NCI-H2227 treated with DMSO at 0.1 percent for 48 hours (cell line): Measurements from ENCODE around the gene OTUD3.
"Not testable (repeated sequence)": the region's sequence is repeated elsewhere in the genome, so short reads cannot be mapped to it uniquely, and the experiment has no call there.

Experiments
- DNase-seq: peaks from one replicate; lab custom pipeline; 2025; lab: John Stamatoyannopoulos, UW

The OTUD3 gene

GRCh38 chr1:19882111-19883071 is at the start of gene OTUD3:
Gene OTUD3 (plus strand): TSS chr1:19882395. CDS start chr1:19882514, 119 bp downstream.
- DNase-seq, result peak; percentile 98

DNA sequence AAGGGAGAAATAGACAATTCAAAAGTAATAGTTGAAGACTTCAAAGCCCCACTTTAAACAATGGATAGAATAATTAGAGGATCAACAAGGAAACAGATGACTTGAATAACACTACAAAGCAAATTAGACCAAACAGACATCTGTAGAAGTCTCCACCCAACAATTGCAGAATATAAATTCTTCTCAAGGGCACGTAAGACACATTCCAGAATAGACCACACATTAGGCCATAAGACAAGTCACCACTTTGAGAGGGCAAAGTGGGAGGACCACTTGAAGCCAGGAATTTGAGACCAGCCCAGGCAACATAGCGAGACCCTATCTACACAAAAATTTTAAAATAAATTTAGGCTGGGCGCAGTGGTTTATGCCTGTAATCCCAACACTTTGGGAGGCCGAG is 46.6 kb upstream of the OTUD3 start:
- DNase-seq, result no peak

- DNase-seq, result no peak
Observed at GRCh38 chr1:19837866-19838265, 44.3 kb upstream of the OTUD3 start.

- DNase-seq, result no peak
Observed at GRCh38 chr1:19840228-19840627, 42.0 kb upstream of the OTUD3 start.

DNA sequence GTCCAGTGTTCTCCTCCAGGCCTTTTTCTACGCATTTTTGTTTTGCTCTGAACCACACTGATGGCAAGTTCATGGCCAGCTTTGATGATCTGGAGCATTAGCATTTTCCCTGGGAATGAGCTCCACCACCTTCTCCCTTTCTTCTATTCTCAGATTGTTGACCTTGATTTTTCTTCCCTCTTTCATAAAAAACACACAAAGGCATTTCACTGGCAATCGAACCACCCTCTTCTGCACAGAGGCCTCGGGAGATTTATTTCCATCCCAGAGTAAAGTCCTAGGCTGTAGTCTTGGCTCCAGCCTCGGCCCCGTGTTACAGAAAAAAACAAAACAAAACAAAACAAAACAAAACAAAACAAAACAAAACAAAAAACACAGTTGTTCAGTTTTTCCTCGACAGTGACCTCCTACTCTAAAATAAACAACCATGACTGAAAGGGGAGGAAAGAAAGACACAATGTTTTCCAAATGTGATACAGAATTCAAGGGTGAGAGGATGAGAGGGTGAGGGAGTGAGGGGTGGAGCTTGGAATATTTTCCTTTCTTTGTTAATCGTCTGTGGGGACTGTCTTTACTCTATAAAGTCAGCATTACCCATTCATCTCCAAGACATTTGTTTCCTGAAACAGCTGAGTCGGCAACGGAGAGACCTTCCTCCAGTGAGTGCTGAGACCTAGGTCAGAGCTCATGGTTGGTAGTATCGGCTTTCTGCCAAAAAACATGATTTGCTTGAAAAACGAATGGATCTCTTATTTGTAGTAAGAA is 37.3 kb upstream of the OTUD3 start:
- DNase-seq, result no peak

DNA sequence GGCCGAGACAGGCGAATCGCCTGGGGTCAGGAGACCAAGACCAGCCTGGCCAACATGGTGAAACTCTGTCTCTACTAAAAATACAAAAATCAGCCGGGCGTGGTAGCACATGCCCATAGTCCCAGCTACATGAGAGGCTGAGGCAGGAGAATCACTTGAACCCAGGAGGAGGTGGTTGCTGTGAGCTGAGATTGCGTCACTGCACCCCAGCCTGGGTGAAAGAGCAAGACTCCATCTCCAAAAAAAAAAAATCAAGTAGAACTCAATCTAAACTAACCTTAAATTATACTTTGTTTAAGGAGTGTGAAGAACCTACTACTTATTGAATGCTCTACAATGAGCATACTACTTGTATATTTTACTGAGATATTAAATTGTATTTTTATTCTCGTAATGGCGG is 36.6 kb upstream of the OTUD3 start:
- DNase-seq, result no peak

- DNase-seq, result no peak
Observed at GRCh38 chr1:19846338-19846737, 35.9 kb upstream of the OTUD3 start.

GRCh38 chr1:19847334-19847733 is 34.9 kb upstream of the OTUD3 start:
- not testable (repeated sequence) for DNase-seq

- not testable (repeated sequence) for DNase-seq
Observed at GRCh38 chr1:19849307-19849706, 32.9 kb upstream of the OTUD3 start.

DNA sequence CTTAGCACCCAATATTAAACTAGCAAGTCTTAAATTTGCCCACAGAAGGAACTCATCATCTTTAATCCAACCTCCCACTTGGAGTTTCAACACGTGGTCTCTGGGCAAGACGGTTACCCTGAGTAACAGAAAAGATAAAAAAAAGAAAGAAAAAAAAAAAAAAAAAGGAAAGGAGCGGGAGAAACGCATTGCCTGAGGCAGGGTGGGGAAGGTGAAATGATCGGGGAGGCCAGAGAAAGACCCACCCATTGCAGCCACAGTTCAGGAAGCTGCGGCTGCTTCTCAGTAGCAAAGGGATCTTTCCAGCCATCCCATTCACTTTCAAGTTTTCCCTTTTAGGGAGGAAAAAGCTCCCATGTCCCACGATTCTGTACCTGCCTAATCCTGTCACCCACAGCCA is 32.0 kb upstream of the OTUD3 start:
- no peak for DNase-seq

- no peak for DNase-seq
Observed at GRCh38 chr1:19852036-19852435, 30.2 kb upstream of the OTUD3 start.

DNA sequence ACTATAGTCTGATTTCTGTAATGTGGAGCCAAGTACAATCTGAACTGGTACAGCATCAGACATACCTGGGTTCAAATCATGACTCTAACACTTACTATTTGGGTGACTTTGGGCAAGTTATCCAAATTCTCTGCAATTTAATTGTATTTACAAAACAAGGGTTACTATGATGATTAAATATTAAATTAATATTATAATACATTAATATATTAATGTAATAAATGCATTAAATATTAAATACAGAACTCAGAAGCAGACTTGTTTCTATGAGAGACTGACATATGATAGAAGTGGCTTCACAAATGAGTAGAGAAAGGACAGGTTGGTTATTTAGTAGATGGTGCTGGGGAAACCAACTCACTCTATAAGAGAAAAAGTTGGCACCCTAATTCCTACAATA is 27.3 kb upstream of the OTUD3 start:
- no peak for DNase-seq

DNA sequence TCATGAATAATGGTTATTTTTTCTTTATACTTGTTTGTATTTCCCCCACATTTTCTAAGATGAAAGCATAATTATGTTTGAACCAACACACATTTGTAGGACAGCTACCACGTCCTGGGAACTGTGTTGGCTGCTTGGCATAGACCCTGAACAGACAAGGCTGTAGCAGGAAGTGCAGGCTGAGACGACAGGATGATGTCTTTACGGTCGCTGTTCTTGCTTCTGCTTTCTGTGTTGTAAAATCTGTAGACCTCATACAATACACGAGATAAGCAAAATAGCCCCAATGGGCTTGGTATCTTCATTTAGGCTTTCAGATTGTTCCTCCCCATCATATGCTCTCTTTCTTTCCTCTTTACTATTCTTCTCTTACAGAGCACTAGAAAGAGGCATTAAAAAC is 23.3 kb upstream of the OTUD3 start:
- no peak for DNase-seq

- no peak for DNase-seq
Observed at GRCh38 chr1:19859876-19860275, 22.3 kb upstream of the OTUD3 start.

GRCh38 chr1:19860418-19860817 is 21.8 kb upstream of the OTUD3 start:
- no peak for DNase-seq

- no peak for DNase-seq
Observed at GRCh38 chr1:19861034-19861433, 21.2 kb upstream of the OTUD3 start.

DNA sequence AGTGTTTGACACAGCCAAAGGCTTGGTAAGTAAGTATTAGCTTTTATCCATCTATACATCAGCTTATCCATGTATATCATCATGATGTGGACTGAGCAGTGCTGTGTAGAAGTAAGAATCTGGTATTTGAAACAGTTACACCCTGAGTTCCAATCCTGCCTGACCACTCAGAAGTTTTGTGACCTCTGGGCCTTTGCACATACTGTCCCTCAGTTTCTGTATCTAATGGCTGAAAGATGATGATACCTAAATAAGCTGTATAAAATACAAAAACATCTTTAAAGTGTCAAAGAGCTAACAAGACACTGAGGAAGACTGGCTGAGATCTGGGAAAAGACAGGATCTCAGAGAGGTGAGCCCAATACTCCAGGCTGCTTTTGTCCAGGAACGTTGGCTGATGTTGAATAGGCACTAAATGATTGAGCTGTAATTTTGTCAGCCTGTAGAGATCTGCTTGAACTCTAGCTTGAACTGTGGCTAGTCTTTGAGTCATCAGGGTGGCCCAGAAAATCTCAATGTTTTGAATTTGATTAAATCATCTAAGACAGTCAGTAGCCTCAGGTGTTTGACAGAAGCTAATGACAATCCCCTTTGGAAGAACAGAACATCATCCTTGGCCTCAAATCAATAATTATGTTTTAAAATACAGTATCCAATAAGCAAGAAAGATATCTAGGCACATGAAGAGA is 20.2 kb upstream of the OTUD3 start:
- no peak for DNase-seq

DNA sequence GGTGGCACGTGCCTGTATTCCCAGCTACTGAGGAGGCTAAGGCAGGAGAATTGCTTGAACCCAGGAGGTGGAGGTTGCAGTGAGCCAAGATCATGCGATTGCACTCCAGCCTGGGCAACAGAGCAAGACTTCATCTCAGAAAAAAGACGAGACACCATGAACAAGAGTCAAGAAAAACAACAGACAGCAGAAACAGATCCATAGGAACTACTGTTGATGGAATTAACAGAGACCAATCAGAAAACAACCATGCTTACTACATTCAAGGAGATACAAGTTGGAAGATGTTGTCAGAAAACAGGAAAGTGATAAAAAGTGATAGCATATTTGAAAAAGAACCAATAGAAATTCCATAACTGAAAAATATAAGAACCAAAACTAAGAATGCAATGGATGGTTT is 19.3 kb upstream of the OTUD3 start:
- DNase-seq, result no peak

DNA sequence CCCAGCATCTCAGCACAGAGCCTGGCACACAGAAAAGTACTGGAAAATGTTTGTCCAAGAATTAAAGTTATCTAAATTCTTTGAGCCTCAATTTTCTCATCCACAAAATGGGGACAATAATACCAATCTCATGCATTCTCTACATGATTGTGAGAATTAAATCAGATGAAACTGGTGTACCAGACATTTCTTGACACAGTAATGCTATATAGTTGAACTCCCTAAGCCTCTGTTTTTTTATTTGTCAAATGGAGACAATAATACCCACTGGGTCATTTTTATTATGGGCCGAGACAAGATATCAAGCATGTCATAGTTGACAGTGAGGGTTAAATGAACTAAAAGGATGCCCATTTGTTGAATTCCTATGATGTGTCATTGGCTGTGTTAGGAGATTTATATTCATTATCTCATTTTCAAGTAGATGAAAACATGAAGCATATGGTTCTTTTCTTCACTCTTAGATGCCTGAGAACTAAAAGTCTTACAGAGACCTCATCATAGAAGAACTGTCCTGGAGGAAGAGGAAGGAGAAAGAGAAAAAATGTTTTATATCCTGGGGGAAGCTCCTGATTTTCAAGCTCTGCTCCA is 17.5 kb upstream of the OTUD3 start:
- DNase-seq, result no peak

DNA sequence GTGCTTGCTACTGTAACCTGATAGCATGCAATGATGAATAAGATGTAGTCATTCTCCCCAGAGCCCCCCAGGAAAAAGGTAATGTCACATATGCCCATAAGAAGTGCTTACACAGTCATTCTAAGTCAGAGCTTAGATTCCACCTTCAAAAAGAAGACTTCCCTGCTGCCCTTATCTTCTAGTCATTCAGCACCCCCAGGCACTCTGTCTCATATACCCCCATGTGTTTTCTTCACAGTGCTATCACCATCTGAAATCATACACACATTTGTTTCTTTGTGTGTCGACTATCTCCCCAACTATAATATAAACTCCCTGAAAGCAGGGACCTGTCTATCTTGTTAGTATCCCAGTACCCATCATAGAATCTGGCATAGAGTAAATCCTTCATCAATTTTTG is 16.2 kb upstream of the OTUD3 start:
- no peak for DNase-seq

- peak; percentile 76 for DNase-seq
Observed at GRCh38 chr1:19866758-19867157, 15.4 kb upstream of the OTUD3 start.

- not testable (repeated sequence) for DNase-seq
Observed at GRCh38 chr1:19868575-19868974, 13.6 kb upstream of the OTUD3 start.
